ENCODE measurements around the gene IFITM10. TPM values are rescaled to one million over a fixed set of nuclear protein-coding genes. Genes with fewer than 3 reads are reported as not detected.

IFITM10 gene
- total and polyA plus RNA-seq, 9 of the 15 experiments (the other 6 are each of a cell fraction or from before 2014, with no cell fraction given) = 0.08 to 0.13 (median 0.09) TPM; not detected in 6

DNA sequence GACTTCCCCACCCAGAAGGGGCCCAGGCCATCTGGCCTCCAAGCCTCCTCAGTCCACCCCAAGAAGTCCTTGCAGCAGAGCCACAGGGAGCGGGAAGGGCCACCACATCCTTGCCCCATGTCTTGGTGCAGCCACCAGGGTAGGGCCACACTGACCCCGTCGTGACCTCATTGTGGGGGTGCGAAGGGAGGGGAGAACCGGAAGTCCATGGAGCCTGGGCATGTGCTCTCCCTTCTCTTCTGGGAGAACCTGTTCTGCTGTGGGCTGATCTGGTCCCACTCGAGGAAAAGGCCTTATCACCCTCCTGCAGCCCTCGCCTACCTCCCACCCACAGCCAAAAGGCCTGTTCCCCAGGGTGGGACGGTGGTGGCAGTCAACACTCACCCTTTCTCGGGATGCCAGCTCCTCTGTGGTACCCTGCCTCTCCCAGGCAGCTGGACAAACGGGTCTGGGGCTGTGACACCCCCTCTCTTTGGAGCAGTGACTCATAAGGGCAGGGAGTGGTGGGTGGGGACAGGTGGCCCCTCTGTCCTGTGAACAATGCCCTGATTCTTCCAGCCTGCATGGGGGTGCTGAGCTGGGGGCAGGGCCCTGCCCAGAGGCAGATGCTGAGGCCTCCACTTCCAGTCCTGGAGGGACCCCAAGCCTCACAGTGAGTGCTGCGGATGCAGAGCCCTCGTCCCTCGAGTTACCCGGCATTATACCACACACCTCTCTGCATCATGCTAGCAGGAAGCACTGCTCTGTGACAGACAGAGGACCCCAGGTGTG lies 27.9 kb upstream of the IFITM10 start (continued):
- TF ChIP-seq, protein P1, sequence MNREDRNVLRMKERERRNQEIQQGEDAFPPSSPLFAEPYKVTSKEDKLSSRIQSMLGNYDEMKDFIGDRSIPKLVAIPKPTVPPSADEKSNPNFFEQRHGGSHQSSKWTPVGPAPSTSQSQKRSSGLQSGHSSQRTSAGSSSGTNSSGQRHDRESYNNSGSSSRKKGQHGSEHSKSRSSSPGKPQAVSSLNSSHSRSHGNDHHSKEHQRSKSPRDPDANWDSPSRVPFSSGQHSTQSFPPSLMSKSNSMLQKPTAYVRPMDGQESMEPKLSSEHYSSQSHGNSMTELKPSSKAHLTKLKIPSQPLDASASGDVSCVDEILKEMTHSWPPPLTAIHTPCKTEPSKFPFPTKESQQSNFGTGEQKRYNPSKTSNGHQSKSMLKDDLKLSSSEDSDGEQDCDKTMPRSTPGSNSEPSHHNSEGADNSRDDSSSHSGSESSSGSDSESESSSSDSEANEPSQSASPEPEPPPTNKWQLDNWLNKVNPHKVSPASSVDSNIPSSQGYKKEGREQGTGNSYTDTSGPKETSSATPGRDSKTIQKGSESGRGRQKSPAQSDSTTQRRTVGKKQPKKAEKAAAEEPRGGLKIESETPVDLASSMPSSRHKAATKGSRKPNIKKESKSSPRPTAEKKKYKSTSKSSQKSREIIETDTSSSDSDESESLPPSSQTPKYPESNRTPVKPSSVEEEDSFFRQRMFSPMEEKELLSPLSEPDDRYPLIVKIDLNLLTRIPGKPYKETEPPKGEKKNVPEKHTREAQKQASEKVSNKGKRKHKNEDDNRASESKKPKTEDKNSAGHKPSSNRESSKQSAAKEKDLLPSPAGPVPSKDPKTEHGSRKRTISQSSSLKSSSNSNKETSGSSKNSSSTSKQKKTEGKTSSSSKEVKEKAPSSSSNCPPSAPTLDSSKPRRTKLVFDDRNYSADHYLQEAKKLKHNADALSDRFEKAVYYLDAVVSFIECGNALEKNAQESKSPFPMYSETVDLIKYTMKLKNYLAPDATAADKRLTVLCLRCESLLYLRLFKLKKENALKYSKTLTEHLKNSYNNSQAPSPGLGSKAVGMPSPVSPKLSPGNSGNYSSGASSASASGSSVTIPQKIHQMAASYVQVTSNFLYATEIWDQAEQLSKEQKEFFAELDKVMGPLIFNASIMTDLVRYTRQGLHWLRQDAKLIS (CRISPR knock-in tag; IDR thresholded peaks at IDR 0.05) = no peak
- no peak for TF ChIP-seq NFE2 (IDR thresholded peaks at IDR 0.05; ENCODE audit: low read depth)
- TF ChIP-seq EGR1 (conservative IDR thresholded peaks at IDR 0.05) = 0 out of 2 replicates have a peak, but pooled peaks have one; percentile 18
- TF ChIP-seq ZNF583 (CRISPR knock-in tag; IDR thresholded peaks at IDR 0.05) = no peak
- TF ChIP-seq, protein P2, sequence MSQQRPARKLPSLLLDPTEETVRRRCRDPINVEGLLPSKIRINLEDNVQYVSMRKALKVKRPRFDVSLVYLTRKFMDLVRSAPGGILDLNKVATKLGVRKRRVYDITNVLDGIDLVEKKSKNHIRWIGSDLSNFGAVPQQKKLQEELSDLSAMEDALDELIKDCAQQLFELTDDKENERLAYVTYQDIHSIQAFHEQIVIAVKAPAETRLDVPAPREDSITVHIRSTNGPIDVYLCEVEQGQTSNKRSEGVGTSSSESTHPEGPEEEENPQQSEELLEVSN (IDR thresholded peaks at IDR 0.05; ENCODE audit: borderline replicate concordance in 1 of 2, extremely low read depth in 1 of 2, insufficient read depth in 1 of 2, insufficient read length in 1 of 2, low read depth in 1 of 2, low read length in 1 of 2, poor library complexity in 1 of 2, severe bottlenecking in 1 of 2) = peak in 1 of 2 experiments; percentile 14
- TF ChIP-seq AFF1 (IDR thresholded peaks at IDR 0.05; ENCODE audit: low read depth in 1 of 2, partially characterized antibody in 2 of 2) = no peak
- TF ChIP-seq RBM15 (IDR thresholded peaks at IDR 0.05; ENCODE audit: insufficient read depth, low read length) = no peak
- TF ChIP-seq SUPT5H (IDR thresholded peaks at IDR 0.05) = no peak
- no peak for TF ChIP-seq MYBL2 (IDR thresholded peaks at IDR 0.05; ENCODE audit: low read depth)
- no peak for TF ChIP-seq MYBL2 (CRISPR knock-in tag; IDR thresholded peaks at IDR 0.05; ENCODE audit: borderline replicate concordance)
- 0 out of 2 replicates have a peak, but pooled peaks have one; percentile 21 for TF ChIP-seq ZNF740 (CRISPR knock-in tag; IDR thresholded peaks at IDR 0.05)
- no peak for TF ChIP-seq ZNF740 (tag; IDR thresholded peaks at IDR 0.05)
- no peak for TF ChIP-seq RFX5 (IDR thresholded peaks at IDR 0.05; ENCODE audit: low read depth, low read length)
- no peak for TF ChIP-seq OTX1 (CRISPR knock-in tag; IDR thresholded peaks at IDR 0.05)
- no peak for TF ChIP-seq ARID3A (IDR thresholded peaks at IDR 0.05; ENCODE audit: borderline replicate concordance, low read depth, low read length)

Data from K562 (cell line).